ENCODE results near the gene FAF2. TPM values are rescaled to one million over a fixed set of nuclear protein-coding genes. Genes with fewer than 3 reads are reported as not detected.

FAF2 gene
- total RNA-seq, 1 experiment from 2014 or later = 53.2 TPM

- no TSS peak for BruUV-seq (replicated peaks)
- peaks cover 23% of the 10 kb centered on the region for H3K36me3 ChIP-seq (ENCODE audit: insufficient read depth, low read length, poor library complexity, severe bottlenecking)
- H3K27ac ChIP-seq (ENCODE audit: low read depth, low read length, poor library complexity, severe bottlenecking) = peak overlapping the region; percentile 98
- no peak for DNase-seq (ENCODE audit: low spot score)
- no peaks in the 10 kb centered on the region for H3K27me3 ChIP-seq (replicated peaks; ENCODE audit: insufficient read depth, low read depth, low read length, poor library complexity)
- peak overlapping the region; percentile 99 for H3K4me3 ChIP-seq (ENCODE audit: low read depth, low read length, poor library complexity, severe bottlenecking)
- TF ChIP-seq CTCF (conservative IDR thresholded peaks at IDR 0.05; ENCODE audit: low read depth, low read length) = no peak
- no peak for TF ChIP-seq EZH2 (IDR thresholded peaks at IDR 0.05; ENCODE audit: borderline replicate concordance, low read depth, low read length, poor library complexity, severe bottlenecking)
- H3K9me3 ChIP-seq (ENCODE audit: low read depth, low read length, poor library complexity, severe bottlenecking) = no peaks in the 10 kb centered on the region
- ChIA-PET CTCF (no interaction called here), POLR2A (ENCODE audit: low non-redundant PET) (no interaction called here)
- intact Hi-C loops (cut with micrococcal nuclease; ENCODE audit: unreplicated experiment) = loop anchor here (5.0 kb wide), 2 partner anchors 147 to 172 kb away; partner anchors contain the start of genes HIGD2A, KIAA1191 and NOP16
- H3K4me1 ChIP-seq (ENCODE audit: insufficient read depth, low read length, poor library complexity, severe bottlenecking) = peaks cover 54% of the 10 kb centered on the region
Measured at GRCh38 chr5:176534640-176535039, 86.5 kb downstream of the FAF2 start.

- Histone ChIP-seq H3K27ac (ENCODE audit: low read depth, low read length, poor library complexity, severe bottlenecking) (peak overlapping the region; percentile 98), H3K36me3 (ENCODE audit: insufficient read depth, low read length, poor library complexity, severe bottlenecking) (peaks cover 21% of the 10 kb centered on the region), H3K4me1 (ENCODE audit: insufficient read depth, low read length, poor library complexity, severe bottlenecking) (peaks cover 57% of the 10 kb centered on the region), H3K9me3 (ENCODE audit: low read depth, low read length, poor library complexity, severe bottlenecking) (no peaks in the 10 kb centered on the region), H3K27me3 (replicated peaks; ENCODE audit: insufficient read depth, low read depth, low read length, poor library complexity) (no peaks in the 10 kb centered on the region), H3K4me3 (ENCODE audit: low read depth, low read length, poor library complexity, severe bottlenecking) (peak overlapping the region; percentile 99)
- intact Hi-C loops (cut with micrococcal nuclease; ENCODE audit: unreplicated experiment) = loop anchor here (5.0 kb wide), 2 partner anchors 148 to 173 kb away; partner anchors contain the start of genes HIGD2A, KIAA1191 and NOP16
- no peak for DNase-seq (ENCODE audit: low spot score)
- BruUV-seq (replicated peaks) = no TSS peak
- POLR2A ChIA-PET (ENCODE audit: low non-redundant PET) = no interaction called here
- CTCF ChIA-PET = no interaction called here
- TF ChIP-seq CTCF (conservative IDR thresholded peaks at IDR 0.05; ENCODE audit: low read depth, low read length) = no peak
- TF ChIP-seq EZH2 (IDR thresholded peaks at IDR 0.05; ENCODE audit: borderline replicate concordance, low read depth, low read length, poor library complexity, severe bottlenecking) = no peak
Measured at GRCh38 chr5:176535101-176535663, 87.0 kb downstream of the FAF2 start.

- no peak for DNase-seq (ENCODE audit: low spot score)
- POLR2A ChIA-PET (ENCODE audit: low non-redundant PET) = no interaction called here
- peaks cover 62% of the 10 kb centered on the region for H3K4me1 ChIP-seq (ENCODE audit: insufficient read depth, low read length, poor library complexity, severe bottlenecking)
- BruUV-seq (replicated peaks) = TSS peak; percentile 51
- no peaks in the 10 kb centered on the region for H3K27me3 ChIP-seq (replicated peaks; ENCODE audit: insufficient read depth, low read depth, low read length, poor library complexity)
- peak overlapping the region; percentile 98 for H3K27ac ChIP-seq (ENCODE audit: low read depth, low read length, poor library complexity, severe bottlenecking)
- TF ChIP-seq EZH2 (IDR thresholded peaks at IDR 0.05; ENCODE audit: borderline replicate concordance, low read depth, low read length, poor library complexity, severe bottlenecking) = no peak
- TF ChIP-seq CTCF (conservative IDR thresholded peaks at IDR 0.05; ENCODE audit: low read depth, low read length) = no peak
- peak overlapping the region; percentile 99 for H3K4me3 ChIP-seq (ENCODE audit: low read depth, low read length, poor library complexity, severe bottlenecking)
- intact Hi-C loops (cut with micrococcal nuclease; ENCODE audit: unreplicated experiment) = loop anchor here (2.0 to 5.0 kb wide), 3 partner anchors 75 to 173 kb away; partner anchors contain the start of genes GPRIN1, HIGD2A, KIAA1191 and NOP16
- CTCF ChIA-PET = no interaction called here
- H3K36me3 ChIP-seq (ENCODE audit: insufficient read depth, low read length, poor library complexity, severe bottlenecking) = peaks cover 17% of the 10 kb centered on the region
- H3K9me3 ChIP-seq (ENCODE audit: low read depth, low read length, poor library complexity, severe bottlenecking) = no peaks in the 10 kb centered on the region
Measured at GRCh38 chr5:176535664-176536131, 87.5 kb downstream of the FAF2 start.

Measured in A673 (cell line).